Gastrocnemius medialis (tissue), 4 donors: Measurements from ENCODE around the gene LOXL3.

Experiments used
- CTCF ChIP-seq, 5 experiments: fragments of 450-650 bp in 3 of 5; fragments of 200-600 bp in 2 of 5; sonication (generic) in 2 of 5; IDR thresholded peaks in 4 of 5; conservative IDR thresholded peaks in 1 of 5; 1 replicate in 4 of 5; 2 replicates in 1 of 5; pipeline ENCODE4 v1.5.1; 2016 to 2019; ENCODE audit warnings: antibody characterized with exemption in 5 of 5, mild to moderate bottlenecking in 3 of 5, moderate library complexity in 3 of 5
- POLR2A ChIP-seq, 2 donors: fragments of 450-650 bp; IDR thresholded peaks; one replicate each; pipeline ENCODE4 v1.6.1; 2017; ENCODE audit warnings: antibody characterized with exemption in 2 of 2, mild to moderate bottlenecking in 2 of 2, moderate library complexity in 2 of 2

DNA sequence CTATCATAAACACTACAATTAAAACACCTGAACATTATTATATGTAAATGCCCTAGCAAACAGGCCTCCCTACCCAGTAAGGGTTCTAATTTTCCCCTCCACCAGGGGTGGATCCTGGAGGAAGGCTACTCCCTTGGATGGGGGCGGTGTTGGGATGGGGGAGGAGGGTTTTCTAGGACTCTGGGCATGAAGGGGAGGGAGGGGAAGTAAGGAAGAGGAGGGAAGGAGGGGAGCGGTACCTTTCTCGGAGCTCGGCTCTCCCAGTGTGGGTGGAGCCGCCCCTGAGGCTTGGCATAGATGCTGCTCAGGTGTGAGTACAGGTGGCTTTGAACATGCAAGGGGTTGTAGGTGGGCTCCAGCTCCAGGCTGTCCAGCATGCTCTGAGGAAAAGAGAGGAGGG, 6.2 kb upstream of the LOXL3 start:
- TF ChIP-seq CTCF (IDR thresholded peaks at IDR 0.05 in 4 of 5, conservative IDR thresholded peaks at IDR 0.05 in 1 of 5) (no peak), POLR2A (IDR thresholded peaks at IDR 0.05) (no peak)
